Right kidney (tissue), 1 donor: ENCODE results near the gene SPARCL1.

ENCODE experiments used
- DNase-seq: peaks from one replicate; pipeline ENCODE4 v3.0.0-alpha.2; 2016

Gene SPARCL1

DNA sequence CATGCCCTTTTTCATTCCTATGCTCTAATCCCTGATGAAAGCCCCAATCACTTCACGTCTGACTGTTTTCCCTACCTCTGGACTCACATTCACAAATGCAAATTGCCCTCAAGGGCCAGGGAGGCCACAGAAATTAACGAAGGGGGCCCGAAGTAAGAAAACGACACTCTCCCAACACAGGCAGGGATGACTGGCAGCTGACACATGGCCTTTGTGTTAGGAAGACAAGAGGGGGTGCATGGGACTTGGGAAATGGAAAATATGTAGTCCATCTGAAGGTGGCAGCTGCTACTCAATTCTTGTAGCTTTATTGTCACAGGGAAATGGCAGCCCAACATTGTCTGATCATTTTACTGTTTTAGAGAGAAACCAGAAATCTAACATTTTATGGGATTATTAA lies 12.3 kb upstream of the SPARCL1 start:
- DNase-seq = no peak

DNA sequence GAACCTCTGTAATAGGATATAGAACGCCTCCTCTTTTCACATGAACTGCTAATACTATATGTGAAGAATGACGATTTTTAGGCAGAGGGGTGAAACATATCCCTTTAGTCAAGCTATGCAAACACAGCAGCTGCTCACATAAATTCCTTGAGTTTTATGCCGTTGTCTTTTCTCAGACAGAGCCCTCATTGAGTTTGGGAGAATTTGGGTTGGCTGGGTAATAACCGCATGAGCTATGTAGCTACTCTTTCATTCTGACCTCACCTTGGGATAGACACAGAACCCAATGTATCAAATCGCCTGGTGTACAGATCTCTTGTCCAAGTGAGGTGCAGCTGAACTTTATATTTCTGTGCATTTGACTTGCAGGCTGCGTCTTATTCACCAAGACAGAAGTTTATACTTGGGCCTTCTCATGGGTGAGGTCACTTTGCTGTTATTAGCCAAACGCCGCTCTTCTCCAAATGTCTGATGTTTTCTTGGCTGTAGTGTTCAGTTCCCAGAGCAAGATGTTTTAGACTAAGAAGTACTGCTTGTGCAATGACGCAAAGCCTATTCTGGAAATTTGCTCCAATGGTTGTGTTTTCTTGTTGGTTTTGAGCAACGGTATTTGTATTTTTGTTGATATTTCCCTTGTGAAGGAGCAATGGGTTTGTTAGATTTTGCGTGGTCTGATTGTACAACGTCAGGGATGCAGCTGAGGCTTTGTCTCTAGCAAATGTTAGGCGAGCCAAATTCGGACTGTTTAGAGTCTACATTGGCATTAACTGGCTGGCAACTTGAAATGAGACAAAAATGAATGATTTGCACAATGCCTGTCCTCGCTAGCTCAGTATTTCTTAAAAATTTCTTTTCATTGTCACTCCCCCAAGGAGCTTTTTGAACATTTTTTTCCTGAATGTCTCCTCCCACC lies 11.2 kb upstream of the SPARCL1 start:
- no peak for DNase-seq

DNA sequence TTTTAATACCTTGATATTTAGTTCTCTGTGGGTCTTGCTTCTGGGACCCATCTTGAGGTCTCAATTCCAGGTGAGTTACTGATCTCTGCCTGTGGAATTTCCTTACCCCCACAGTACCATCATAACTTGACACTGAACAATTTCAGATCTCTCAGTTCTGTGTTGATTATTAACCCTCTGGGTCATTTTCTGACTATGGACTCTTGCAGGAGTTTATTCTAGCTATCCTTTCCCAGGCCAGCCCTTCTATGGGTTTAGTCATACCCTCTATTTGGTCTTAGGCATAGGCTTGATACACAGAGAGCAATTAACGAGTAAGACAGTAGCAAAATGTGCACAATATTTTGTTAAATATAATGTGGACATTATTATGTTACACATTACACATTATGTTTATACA lies 3.7 kb upstream of the SPARCL1 start:
- DNase-seq = no peak

DNA sequence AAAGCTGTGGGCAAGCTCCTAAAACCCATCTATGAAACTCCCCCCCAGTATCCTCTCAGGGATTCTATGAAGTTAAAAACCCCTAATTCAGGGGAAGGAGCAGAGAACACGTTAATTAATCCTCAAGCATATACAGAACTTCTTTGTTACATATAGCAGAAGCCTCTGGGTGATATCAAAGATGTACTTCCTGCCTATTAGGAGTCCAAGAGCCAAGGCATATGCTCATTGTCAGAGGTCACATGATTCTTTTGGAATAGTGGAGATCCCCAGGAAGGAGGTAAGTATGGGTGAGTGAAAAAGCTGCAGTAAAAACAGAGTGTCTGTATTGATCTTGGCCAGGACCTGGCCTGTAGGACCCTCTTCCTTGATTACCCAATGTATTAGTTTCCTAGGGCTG lies 2.9 kb upstream of the SPARCL1 start:
- DNase-seq = no peak

DNA sequence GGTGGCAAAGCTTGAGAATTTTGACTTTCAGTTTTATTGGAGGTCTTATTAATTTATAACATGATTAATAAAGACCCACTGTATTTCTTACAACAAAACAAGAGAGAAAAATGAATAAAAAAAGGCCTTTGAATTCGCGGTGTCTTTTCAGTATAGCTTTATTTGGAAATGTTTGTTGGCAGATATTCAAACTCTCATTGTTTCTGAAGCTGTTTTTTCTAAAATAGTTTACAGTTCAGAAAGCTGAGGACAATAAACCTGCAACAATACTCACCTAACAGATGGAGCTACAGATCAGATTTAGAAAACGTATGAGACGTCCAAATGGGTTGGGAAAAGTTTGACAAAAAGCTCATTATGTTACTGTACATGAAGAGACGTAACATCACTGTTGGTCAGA lies 2.4 kb upstream of the SPARCL1 start:
- no peak for DNase-seq

DNA sequence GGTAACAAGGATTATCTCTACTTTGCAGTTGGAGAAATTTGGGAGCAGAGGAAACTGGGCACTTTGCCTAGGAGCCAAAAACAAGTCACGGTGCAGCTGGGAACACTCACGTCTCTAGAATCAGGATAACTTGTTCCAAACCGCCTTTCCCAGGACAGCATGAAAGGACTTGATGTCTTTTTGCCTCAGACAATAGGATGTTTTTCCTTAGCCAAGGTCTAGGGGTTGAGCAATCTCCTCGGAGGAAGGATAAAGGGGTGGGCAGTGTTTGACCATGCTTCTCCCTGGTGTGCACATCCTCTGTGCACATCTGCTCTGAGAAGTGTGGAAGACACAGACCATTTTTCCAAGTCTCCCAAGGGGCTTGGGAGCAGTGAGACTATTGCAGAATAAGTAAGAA lies 1.7 kb upstream of the SPARCL1 start:
- DNase-seq = no peak

DNA sequence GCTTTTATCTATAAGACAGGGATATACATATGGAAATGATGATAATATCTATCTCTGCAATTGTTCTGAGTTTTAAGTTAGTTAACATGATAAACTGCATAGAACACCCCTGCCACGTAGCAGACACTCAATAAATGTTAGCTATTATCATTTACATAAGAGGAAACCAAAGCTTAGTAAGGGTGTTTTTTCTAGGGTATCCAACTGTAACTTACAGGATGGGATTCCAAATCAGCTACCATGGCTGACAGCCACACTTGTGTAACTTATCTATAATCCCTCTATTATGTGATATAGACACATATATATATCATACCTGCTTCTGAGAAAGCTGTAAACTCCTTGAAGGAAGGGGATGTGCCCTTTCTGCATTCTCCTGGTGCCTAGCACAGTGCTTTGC lies 1.1 kb upstream of the SPARCL1 start:
- no peak for DNase-seq

DNA sequence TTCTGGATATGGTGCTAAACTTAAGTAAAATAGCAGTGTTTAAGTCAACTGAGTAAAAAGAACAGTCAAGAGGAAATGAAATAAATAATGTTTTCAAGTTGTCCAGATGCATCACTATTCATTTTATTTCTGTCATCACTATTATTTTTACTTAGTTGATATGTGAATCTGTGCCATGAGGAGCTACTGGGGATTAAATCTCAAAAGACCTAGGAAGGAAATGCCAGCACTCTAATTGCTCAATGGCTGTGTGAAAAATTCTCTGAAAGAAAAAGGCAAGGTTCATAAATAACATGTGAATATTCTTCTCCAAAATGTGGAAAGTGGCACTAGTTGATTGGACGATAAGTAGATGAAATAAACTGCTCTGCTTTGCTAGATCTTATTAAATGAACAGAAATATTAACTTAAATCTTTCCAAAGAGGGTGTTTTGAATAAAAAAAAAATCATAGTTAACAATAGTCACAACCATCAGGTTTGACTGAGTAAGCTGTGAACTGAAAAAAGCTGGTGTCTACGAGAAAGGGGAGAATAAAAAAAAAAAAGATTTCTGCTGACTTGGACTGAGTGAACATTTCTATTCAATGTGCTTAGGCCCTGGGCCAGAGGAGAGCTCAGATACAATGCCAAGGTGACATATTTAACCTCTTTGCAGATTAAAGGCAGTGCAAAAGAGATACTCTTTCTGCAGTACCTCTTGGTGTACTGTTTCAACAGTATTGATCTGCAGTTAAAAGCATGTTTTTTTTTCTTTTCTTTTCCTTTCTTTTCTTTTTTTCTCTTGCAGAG lies 1.6 kb downstream of the SPARCL1 start:
- no peak for DNase-seq

DNA sequence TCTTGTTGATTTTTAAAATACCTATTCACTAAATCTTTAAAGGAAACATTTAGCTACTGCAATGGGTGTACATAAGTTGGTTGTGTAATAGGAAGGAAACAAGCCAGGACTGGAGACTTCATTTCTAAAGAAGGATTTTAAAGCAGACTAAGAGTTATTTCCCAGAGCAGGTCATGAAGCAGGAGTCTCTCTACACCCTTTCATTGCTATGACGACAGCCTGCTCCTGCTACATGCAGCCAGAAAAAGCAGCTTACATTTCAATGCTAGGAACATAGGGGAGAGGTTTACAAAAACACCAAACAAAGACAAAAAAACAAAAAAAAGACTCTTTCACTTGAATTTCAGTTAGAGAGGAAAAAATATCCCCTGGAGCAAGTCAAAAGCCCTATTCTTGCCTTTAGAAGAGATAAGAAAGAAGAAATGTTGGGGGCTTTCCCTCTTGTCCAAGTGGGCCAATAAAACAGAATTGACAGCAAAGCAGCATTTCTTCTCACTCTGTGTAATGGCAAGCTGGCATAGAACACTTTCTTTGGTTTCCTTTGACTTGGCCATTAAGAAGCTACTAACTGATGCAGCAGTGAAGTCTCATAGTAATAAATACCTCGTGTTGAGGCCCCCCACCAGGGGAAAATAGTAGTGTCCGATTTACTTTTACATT lies 3.4 kb downstream of the SPARCL1 start:
- DNase-seq = no peak

DNA sequence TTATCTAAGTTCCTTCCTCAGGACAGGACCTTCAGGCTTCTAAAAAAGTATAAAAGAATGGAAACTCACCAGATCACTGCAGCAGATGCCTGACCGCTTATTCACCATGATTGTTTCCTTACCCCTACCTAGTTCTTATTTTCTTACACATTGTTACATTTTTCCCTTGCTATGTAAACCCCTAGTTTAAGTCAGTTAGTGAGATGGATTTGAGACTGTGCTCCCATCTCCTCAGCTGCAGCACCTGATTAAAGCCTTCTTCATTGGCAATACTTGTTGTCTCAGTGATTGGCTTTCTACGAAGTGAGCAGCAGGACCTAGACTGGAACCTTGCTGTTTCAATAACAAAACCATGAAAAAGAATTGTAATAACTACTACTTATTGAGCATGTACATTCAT lies 4.7 kb downstream of the SPARCL1 start:
- no peak for DNase-seq

DNA sequence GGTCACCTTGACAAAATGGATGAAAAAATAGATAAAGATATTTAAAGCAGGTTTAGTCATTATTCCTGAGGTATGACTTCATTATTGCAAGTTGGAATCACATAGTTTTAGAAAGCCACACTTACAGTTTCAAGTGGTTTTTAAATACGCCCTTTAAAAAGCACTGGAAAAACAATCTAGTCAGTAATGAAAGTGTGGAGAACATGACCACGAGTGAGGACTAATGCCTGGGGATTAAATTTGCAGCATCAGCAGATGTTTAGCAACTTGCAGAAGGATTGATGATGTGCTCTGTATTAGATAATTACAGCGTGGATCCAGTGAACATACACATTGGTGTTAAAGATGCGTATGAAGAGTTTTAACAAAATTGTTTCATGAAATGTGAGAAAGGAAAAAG lies 5.9 kb downstream of the SPARCL1 start:
- DNase-seq = no peak

DNA sequence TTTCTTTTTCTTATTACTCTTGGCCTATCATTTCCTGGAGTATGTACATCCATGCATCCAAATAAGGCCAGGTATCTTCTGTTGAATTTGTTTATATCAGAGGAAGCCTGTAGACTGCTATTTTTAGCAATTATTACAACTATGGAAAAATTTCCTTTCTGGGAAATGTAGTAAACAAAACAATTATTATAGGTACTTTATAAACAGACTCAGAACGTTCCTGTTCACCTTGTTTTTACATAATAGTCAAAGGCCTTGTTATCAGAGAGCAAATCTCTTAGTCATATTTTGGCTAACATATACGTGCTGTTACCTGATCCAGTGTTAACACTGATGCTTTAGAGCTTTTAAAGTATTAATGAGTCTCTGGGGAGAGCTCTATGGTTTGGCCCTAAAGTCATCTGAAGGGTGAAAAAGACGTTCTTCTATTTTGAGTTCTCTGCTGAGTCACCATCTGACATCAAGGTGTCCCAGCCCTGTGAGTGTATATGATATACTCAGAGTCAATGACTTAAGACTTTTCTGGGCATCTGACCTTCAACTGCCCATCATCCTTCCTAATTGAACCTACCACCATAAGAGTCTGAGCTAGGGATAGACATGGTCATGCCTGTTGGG lies 7.3 kb downstream of the SPARCL1 start:
- no peak for DNase-seq

DNA sequence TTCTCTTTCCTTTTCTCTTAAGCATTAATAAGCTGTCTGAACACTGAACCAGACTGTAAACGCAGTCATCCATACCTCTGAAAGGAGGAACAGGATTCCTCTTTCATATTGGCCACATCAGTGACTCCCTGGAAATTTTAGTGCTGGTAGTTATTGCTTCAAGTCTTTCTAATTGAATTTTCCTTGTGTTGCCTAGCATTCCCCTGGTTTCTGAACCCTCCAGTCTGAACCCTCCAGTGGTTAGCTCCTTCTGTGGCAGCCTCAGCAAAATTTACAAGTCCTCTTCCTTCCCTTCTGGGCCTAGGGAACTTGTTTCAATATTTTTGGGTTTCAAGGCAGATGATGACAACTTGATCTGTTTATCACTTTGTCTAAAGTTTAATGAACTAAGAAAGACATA lies 7.9 kb downstream of the SPARCL1 start:
- no peak for DNase-seq

DNA sequence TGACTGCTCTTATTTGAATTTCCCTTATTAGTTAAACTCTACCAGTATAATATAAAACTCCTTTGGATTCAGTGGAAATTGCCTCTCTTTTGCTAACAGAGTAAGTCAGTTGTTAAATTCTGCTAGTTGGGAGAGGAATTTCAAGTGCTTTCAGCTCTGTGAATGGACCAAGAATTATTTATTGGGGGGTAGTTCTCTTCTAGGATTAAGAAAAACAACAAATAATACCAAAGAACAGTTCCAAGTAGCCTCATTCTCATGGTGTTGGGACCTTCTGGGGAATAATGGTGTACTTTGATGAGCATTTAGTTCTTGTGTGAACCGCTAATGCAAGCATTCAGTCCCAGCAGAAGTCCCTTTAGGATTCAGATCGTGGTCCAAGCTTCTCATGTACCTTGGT lies 11.6 kb downstream of the SPARCL1 start:
- DNase-seq = no peak

DNA sequence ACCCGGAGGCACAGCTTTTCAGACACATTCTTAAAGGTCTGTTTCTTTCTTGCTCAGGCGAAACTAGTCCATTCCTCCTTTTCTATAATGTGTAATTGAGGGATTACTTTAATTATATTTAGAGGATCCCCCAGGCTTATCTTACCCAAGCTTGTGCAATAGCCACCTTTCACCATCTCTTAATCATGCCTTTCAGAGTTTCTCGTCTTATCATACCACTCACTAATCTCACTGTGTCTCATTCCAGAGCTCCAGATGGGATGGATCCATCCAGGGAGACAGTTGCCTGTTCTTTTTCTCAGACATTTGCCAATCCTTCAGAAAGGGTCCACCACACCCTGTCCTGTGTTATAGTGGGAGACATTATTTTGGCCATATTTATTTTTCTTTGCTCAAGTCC lies 12.5 kb downstream of the SPARCL1 start:
- no peak for DNase-seq

DNA sequence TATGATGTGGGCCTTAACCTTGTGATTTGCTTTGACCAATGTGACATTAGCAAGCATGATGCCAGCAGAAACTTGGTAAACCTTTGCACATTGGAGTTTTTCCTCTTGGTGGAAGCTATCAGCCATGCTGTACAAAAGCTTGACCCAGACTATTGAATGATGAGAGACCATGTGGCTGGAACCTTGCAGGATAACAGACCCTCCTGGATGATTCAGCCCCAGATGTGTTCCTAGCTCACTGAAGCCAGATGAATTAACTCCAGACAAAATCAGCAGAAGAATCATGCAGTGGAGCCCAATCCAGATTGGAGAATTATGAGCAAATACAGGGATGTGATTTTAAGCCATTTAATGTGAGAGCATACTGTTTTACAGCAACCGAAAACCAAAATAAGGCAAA lies 16.8 kb downstream of the SPARCL1 start:
- DNase-seq = no peak

DNA sequence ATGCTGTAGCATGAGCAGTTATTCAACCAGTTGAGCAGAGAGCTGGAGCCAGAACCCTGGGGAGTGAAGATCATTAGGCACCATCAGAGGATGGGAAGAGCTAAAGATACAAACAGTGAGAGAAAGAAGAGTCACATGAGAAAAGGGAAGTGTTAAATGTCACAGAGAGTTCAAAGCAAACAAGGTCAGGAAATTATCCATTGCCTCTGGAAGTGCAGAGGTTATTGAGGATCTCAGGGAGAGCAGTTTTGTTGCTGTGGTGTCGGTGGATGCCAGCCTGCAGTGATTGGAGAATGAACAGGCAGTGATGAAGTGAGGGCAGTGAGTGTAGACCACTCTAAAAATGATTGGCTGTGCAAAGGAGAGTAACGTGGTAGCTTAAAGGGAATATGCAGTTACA lies 17.7 kb downstream of the SPARCL1 start:
- no peak for DNase-seq

DNA sequence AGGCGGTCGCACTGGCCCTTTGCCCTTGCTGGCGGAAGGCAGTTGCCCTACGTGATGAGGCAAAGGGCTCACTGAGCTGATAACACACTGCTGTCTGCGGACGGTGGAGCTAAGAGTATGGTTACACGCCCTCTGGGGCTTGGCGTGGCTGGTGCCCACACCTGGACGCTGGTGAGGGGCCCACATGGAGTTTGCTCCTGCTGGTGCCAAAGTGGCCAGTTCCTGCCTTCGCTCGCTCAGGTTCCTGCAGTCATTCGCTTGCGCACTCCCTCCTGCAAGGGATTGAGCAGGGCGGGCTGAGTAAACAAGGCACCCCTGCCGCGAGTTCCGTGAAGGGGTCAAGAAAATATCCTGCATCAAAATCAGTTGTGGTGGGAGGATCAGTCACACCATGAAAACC lies 18.4 kb downstream of the SPARCL1 start:
- no peak for DNase-seq

DNA sequence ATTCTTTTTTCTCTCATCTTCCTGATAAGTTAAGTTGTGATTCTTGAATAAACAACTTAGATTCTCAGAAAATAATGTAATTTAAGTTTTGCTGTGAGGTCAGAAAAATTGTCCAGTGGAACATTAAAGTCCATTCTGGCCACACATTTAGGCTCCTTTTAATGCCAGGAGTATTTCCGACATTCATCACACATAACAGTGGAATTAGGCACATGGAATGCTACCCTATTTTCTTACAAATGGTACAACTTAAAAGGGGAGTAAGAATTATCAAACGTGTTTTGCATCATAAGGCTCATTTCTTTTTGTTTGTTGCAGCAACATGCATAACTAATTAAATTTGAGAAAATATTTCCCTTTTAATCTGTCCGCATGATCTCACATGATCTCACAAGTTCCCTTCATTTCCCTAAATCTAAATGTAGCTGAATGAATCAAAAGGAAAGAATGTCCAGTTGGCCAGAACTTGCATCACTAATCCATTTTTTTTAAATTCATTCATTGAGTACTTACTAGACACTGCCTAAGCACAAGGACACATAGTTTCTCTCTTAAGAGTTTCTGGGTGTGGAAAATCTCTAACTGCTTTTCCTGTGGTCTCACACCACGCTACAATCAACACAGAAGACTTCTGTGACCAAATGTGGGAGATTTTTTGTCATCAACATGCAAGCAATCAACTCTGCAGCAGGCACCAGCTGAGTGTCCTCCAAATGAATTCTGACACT lies 22.0 kb downstream of the SPARCL1 start:
- no peak for DNase-seq

DNA sequence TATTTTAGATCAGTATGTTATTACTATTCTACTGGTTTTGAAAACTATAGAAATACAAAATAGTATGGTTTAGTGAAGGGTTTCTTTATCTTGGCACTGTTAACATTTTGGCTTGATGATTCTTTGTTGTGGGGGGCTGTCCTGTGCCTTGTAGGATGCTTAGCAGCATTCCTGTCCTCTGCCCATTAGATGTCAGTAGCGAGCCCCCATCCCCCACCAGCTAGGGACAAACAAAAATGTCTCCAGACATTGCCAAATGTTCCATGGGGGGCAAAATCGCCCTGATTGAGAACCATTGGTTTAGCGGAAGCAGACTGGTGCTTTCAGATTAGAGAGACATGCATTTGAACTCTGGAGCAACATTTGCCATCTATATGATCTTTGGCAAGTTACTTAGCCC lies 23.3 kb downstream of the SPARCL1 start:
- no peak for DNase-seq

DNA sequence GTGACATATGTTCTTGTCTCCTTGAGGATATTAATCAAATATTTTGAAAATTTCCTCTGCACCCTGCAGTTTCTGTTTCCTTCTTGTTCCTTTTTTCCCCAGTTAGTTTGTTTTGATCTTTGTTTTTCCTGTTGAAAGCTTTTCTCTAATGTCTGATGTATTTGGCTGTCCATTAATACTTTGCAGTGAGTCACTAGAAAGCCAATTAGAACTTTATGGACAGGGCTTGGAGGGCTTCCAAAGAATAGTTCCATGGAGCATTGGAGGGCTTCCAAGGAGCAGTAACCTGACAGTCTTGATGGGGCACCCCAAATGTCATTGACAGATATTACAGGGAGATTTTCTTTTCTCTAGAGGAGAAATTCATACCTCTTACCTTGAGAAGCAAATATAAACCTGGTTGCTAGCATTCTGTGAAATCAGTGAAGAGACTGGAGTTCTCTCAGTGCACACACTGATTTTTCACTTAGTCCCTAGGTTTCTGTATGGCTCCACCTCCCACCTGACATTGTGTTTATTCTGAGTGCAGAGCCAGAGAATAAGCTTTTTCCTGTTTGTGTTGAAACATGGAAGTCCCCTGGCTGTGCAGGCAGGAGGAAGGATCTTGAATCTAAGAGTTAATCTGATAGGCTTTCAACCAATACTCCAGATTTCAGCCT lies 26.5 kb downstream of the SPARCL1 start:
- no peak for DNase-seq

DNA sequence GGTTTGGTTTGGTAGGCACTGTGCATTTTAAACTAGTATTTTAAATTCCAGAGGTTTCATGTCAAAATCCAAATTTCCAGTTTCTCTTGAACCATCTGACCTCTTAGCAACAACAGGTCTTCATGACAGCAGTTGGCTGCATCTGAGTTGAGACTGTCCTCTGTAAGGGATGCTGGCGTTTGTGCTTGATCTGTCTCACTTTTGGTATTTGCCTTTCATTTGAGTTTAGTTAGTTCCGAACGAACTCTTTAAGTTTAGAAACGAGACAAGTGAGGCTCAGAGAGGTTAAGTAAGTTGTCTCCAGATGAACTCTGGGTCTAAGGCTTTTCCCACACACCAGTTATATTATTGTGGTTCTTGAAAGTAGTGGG lies 29.1 kb downstream of the SPARCL1 start:
- DNase-seq = no peak
